ENCODE measurements around the gene TBC1D22A. TPM values are rescaled to one million over a fixed set of nuclear protein-coding genes. Genes with fewer than 3 reads are reported as not detected.

Gene TBC1D22A
- total and polyA plus RNA-seq, 10 of the 15 experiments (the other 5 are each of a cell fraction or from before 2014, with no cell fraction given): 0.63 to 44.7 (median 27.4) TPM

DNA sequence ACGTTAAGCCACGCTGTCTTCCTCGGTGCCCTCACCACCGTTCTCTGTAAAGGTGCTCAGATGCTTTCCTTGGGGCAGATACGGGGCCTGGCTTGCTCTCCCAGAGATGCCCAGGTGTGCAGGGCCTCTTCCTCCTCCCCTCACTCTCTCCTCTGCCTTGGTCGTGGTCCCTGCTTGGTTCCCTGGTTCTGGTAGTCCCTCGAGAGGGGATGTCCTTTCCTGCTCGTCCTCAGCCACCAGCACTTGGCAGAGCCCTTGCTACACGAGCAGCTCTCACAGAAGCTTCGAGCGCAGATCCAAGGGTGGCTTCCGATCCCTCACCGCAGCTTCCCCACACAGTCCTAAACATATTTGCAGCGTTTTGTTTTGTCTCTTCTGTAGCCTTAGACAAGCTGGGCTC lies 298.8 kb downstream of the TBC1D22A start:
- RAD21 ChIA-PET (ENCODE audit: unreplicated experiment): no interaction called here
- 94% methylated on average over 14 of the region's 14 CpGs for WGBS (ENCODE audit: insufficient coverage, insufficient replicate concordance, low lambda C conversion rate, missing lambda C conversion rate)
- SMC1A ChIA-PET (ENCODE audit: uncharacterized antibody, unreplicated experiment): no interaction called here
- POLR2A ChIA-PET: no interaction called here
- intact Hi-C loops (cut with micrococcal nuclease; ENCODE audit: unreplicated experiment): no loop called here
- CTCF ChIA-PET: no interaction called here
- Histone ChIP-seq H3K79me2 (ENCODE audit: control insufficient read depth, insufficient read depth, low read length) (no peaks in the 10 kb centered on the region), H2AFZ (ENCODE audit: control insufficient read depth, low read depth, low read length) (no peak overlapping the region), H3K4me2 (ENCODE audit: control insufficient read depth, insufficient read depth) (no peak overlapping the region), H3K4me1 (ENCODE audit: control insufficient read depth, insufficient read depth, low read length) (peaks cover 21% of the 10 kb centered on the region), H4K20me1 (ENCODE audit: control insufficient read depth, insufficient read depth) (no peaks in the 10 kb centered on the region), H3K27ac (ENCODE audit: control insufficient read depth, insufficient read depth) (no peak overlapping the region), H3K4me3 (no peak overlapping the region), H3K36me3 (ENCODE audit: control insufficient read depth in 2 of 2, insufficient read depth in 2 of 2, low read length in 1 of 2) (peaks cover 7 to 16% of the 10 kb centered on the region in 2 experiments; a peak in 3 of 4 replicates), H3K27me3 (replicated peaks in 1 of 2; ENCODE audit: control insufficient read depth in 2 of 2, insufficient read depth in 2 of 2, low read length in 1 of 2) (no peaks in the 10 kb centered on the region), H3K9ac (ENCODE audit: control insufficient read depth, insufficient read depth, low read length) (no peak overlapping the region), H3K9me3 (replicated peaks; ENCODE audit: control insufficient read depth, insufficient read depth, low read length) (no peaks in the 10 kb centered on the region; the same call in 2 of the 3 replicates)
- no peak for TF ChIP-seq MYB (IDR thresholded peaks at IDR 0.05; ENCODE audit: borderline replicate concordance, low read depth, low read length)
- no peak for TF ChIP-seq EP300 (IDR thresholded peaks at IDR 0.05; ENCODE audit: borderline replicate concordance in 1 of 2, control insufficient read depth in 1 of 2, low read depth in 2 of 2, low read length in 2 of 2)
- TF ChIP-seq EED (IDR thresholded peaks at IDR 0.05; ENCODE audit: low read depth): no peak
- no peak for TF ChIP-seq ATF3 (IDR thresholded peaks at IDR 0.05; ENCODE audit: borderline replicate concordance, extremely low read depth, low read depth, low read length)
- TF ChIP-seq RFX5 (IDR thresholded peaks at IDR 0.05; ENCODE audit: low read depth, low read length): no peak
- TF ChIP-seq SRF (IDR thresholded peaks at IDR 0.05; ENCODE audit: low read depth in 2 of 2, low read length in 2 of 2): no peak
- TF ChIP-seq CHD1 (IDR thresholded peaks at IDR 0.05; ENCODE audit: low read depth, low read length): no peak
- no peak for TF ChIP-seq TAF1 (IDR thresholded peaks at IDR 0.05; ENCODE audit: borderline replicate concordance, low read depth, low read length)
- TF ChIP-seq, protein P1, sequence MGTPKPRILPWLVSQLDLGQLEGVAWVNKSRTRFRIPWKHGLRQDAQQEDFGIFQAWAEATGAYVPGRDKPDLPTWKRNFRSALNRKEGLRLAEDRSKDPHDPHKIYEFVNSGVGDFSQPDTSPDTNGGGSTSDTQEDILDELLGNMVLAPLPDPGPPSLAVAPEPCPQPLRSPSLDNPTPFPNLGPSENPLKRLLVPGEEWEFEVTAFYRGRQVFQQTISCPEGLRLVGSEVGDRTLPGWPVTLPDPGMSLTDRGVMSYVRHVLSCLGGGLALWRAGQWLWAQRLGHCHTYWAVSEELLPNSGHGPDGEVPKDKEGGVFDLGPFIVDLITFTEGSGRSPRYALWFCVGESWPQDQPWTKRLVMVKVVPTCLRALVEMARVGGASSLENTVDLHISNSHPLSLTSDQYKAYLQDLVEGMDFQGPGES (IDR thresholded peaks at IDR 0.05): no peak
- no peak for TF ChIP-seq POLR2A (IDR thresholded peaks at IDR 0.05; ENCODE audit: low read depth, low read length)
- no peak for TF ChIP-seq SMC3 (IDR thresholded peaks at IDR 0.05; ENCODE audit: borderline replicate concordance, low read length)
- no peak for TF ChIP-seq RAD51 (IDR thresholded peaks at IDR 0.05)
- no peak for TF ChIP-seq EGR1 (IDR thresholded peaks at IDR 0.05; ENCODE audit: borderline replicate concordance in 1 of 2, low read depth in 2 of 2, low read length in 2 of 2)
- TF ChIP-seq ZBTB11 (CRISPR knock-in tag; IDR thresholded peaks at IDR 0.05): no peak
- no peak for TF ChIP-seq GATAD2B (conservative IDR thresholded peaks at IDR 0.05; ENCODE audit: low read depth)
- TF ChIP-seq CBX3 (IDR thresholded peaks at IDR 0.05; ENCODE audit: borderline replicate concordance, low read depth): no peak
- no peak for TF ChIP-seq ZNF687 (IDR thresholded peaks at IDR 0.05)
- no TSS peak for BruUV-seq (replicated peaks)
- ATAC-seq (no peak), DNase-seq (ENCODE audit: low read depth, low spot score) (no peak), FAIRE-seq (no peak)
- in situ Hi-C loops (cut with MboI): no loop called here

Data from GM12878 (cell line).